A673 (cell line): ENCODE results near the gene SLC16A6. TPM values are rescaled to one million over a fixed set of nuclear protein-coding genes. Genes with fewer than 3 reads are reported as not detected.
"Not testable (repeated sequence)": the region's sequence is repeated elsewhere in the genome, so short reads cannot be mapped to it uniquely, and the experiment has no call there.

Experiments used
- BruUV-seq: library from RNA; stranded (reverse); fragments of 400-500 nt; replicated peaks from 2 replicates; lab custom pipeline; 2021; lab: Mats Ljungman, UMichigan
- CTCF ChIA-PET: fragments of 300-600 bp; sonication (Branson Sonifier 250); formaldehyde crosslinking; loops from one replicate; lab custom pipeline; 2022; ENCODE audit warnings: antibody characterized with exemption; lab: Charles Lee
- POLR2A ChIA-PET: fragments of 300-600 bp; sonication (Branson Sonifier 250); formaldehyde crosslinking; loops from one replicate; lab custom pipeline; 2022; ENCODE audit warnings: antibody characterized with exemption; ENCODE audit not compliant: low non-redundant PET; lab: Charles Lee
- DNase-seq: peaks from one replicate; pipeline ENCODE4 v3.0.0-alpha.2; 2015; ENCODE audit warnings: low spot score
- H3K27ac ChIP-seq: fragments of 200-600 bp; sonication (generic); 2 replicates; pipeline ENCODE4 v1.5.1; 2016; ENCODE audit warnings: mixed run types, low read depth, mild to moderate bottlenecking, mixed read lengths, antibody characterized with exemption, low read length; ENCODE audit not compliant: poor library complexity, severe bottlenecking
- H3K27me3 ChIP-seq: fragments of 200-600 bp; sonication (generic); replicated peaks from 2 replicates; pipeline ENCODE4 v1.6.1; 2017; ENCODE audit warnings: mixed run types, low read depth, mild to moderate bottlenecking, mixed read lengths, antibody characterized with exemption, low read length; ENCODE audit not compliant: insufficient read depth, poor library complexity
- H3K36me3 ChIP-seq: fragments of 200-600 bp; sonication (generic); 2 replicates; pipeline ENCODE4 v1.6.1; 2016; ENCODE audit warnings: mixed run types, mild to moderate bottlenecking, mixed read lengths, antibody characterized with exemption, low read length; ENCODE audit not compliant: insufficient read depth, poor library complexity, severe bottlenecking
- H3K4me1 ChIP-seq: fragments of 200-600 bp; sonication (generic); 2 replicates; pipeline ENCODE4 v1.6.1; 2017; ENCODE audit warnings: mixed run types, mild to moderate bottlenecking, mixed read lengths, antibody characterized with exemption, low read length; ENCODE audit not compliant: insufficient read depth, poor library complexity, severe bottlenecking
- H3K4me3 ChIP-seq: fragments of 200-600 bp; sonication (generic); 2 replicates; pipeline ENCODE4 v1.5.1; 2016; ENCODE audit warnings: low read depth, mixed run types, mild to moderate bottlenecking, mixed read lengths, low read length; ENCODE audit not compliant: poor library complexity, severe bottlenecking
- H3K9me3 ChIP-seq: fragments of 200-600 bp; sonication (generic); 2 replicates; pipeline ENCODE4 v1.6.1; 2016; ENCODE audit warnings: mixed run types, low read depth, mild to moderate bottlenecking, mixed read lengths, antibody characterized with exemption, low read length; ENCODE audit not compliant: poor library complexity, severe bottlenecking
- CTCF ChIP-seq: fragments of 300-800, 200-600 bp; sonication (generic); conservative IDR thresholded peaks from 2 replicates; pipeline ENCODE4 v1.5.1; 2017; ENCODE audit warnings: low read depth, mild to moderate bottlenecking, antibody characterized with exemption, low read length, moderate library complexity, mixed read lengths
- EZH2 ChIP-seq: fragments of 200-600 bp; sonication (generic); IDR thresholded peaks from 2 replicates; pipeline ENCODE4 v1.6.1; 2017; ENCODE audit warnings: borderline replicate concordance, low read depth, mild to moderate bottlenecking, mixed read lengths, antibody characterized with exemption, low read length; ENCODE audit not compliant: poor library complexity, severe bottlenecking
- intact Hi-C: fragments of 100-400 bp; cut with micrococcal nuclease; formaldehyde crosslinking; loops from one replicate; pipeline ENCODE4 v1.10.0; 2022; ENCODE audit not compliant: unreplicated experiment
- total RNA-seq: library from RNA; stranded (reverse); gene quantifications from 2 replicates; pipeline ENCODE4 v1.2.3, GENCODE V29; 2021

The SLC16A6 gene
- total RNA-seq, 1 experiment from 2014 or later = 0.67 TPM

- POLR2A ChIA-PET, H3K36me3 ChIP-seq, H3K4me1 ChIP-seq, H3K27ac ChIP-seq, H3K9me3 ChIP-seq, H3K4me3 ChIP-seq, H3K27me3 ChIP-seq, BruUV-seq: not testable (repeated sequence)
- intact Hi-C loops = loop anchor here (1.0 to 5.0 kb wide), 4 partner anchors 168 to 494 kb away; no protein-coding TSS in a partner anchor
- CTCF ChIA-PET = interaction anchor here (0.6 to 0.9 kb wide), 3 partner anchors 169 to 199 kb away, joined by 3 read pairs; no protein-coding TSS in a partner anchor
- TF ChIP-seq CTCF = peak; percentile 64
- DNase-seq = peak; percentile 54
These were observed 27.7 kb downstream of the SLC16A6 start for GRCh38 chr17:68263101-68263681.

GRCh38 chr17:68262467-68262866 lies 28.5 kb downstream of the SLC16A6 start:
- DNase-seq, H3K27ac ChIP-seq, H3K9me3 ChIP-seq, POLR2A ChIA-PET, H3K36me3 ChIP-seq, CTCF ChIA-PET, H3K4me3 ChIP-seq, BruUV-seq, H3K27me3 ChIP-seq, H3K4me1 ChIP-seq: not testable (repeated sequence)
- intact Hi-C loops = loop anchor here (2.0 to 5.0 kb wide), 2 partner anchors 174 to 495 kb away; no protein-coding TSS in a partner anchor

- POLR2A ChIA-PET = no interaction called here
These were observed 30.7 kb downstream of the SLC16A6 start for GRCh38 chr17:68260051-68260762.

GRCh38 chr17:68259648-68259951 lies 31.3 kb downstream of the SLC16A6 start:
- H3K9me3 ChIP-seq, intact Hi-C loops, H3K4me1 ChIP-seq, H3K4me3 ChIP-seq, BruUV-seq, H3K27ac ChIP-seq, CTCF ChIA-PET, POLR2A ChIA-PET, H3K27me3 ChIP-seq, DNase-seq: not testable (repeated sequence)
- peaks cover 12% of the 10 kb centered on the region for H3K36me3 ChIP-seq

More at GRCh38 chr17:68260051-68260762, 30.7 kb downstream of the SLC16A6 start:
- intact Hi-C loops = loop anchor here (5.0 kb wide), 1 partner anchor 497 kb away; no protein-coding TSS in a partner anchor
- no peaks in the 10 kb centered on the region for H3K4me1 ChIP-seq
- no peak overlapping the region for H3K4me3 ChIP-seq
- H3K27ac ChIP-seq = no peak overlapping the region
- H3K36me3 ChIP-seq = peaks cover 8% of the 10 kb centered on the region
- BruUV-seq = no TSS peak
- H3K9me3 ChIP-seq = no peaks in the 10 kb centered on the region
- no peak for TF ChIP-seq EZH2
- no peak for TF ChIP-seq CTCF
- CTCF ChIA-PET = no interaction called here
- no peaks in the 10 kb centered on the region for H3K27me3 ChIP-seq
- DNase-seq = no peak

- H3K27ac ChIP-seq, POLR2A ChIA-PET, BruUV-seq, DNase-seq, CTCF ChIA-PET, H3K4me1 ChIP-seq, H3K4me3 ChIP-seq, H3K27me3 ChIP-seq, H3K9me3 ChIP-seq, intact Hi-C loops: not testable (repeated sequence)
- peaks cover 14% of the 10 kb centered on the region for H3K36me3 ChIP-seq
These were observed 31.9 kb downstream of the SLC16A6 start for GRCh38 chr17:68258890-68259647.
